Measurements from ENCODE around the gene GIPC3.
"Not testable (repeated sequence)": the region's sequence is repeated elsewhere in the genome, so short reads cannot be mapped to it uniquely, and the experiment has no call there.

GIPC3 gene

DNA sequence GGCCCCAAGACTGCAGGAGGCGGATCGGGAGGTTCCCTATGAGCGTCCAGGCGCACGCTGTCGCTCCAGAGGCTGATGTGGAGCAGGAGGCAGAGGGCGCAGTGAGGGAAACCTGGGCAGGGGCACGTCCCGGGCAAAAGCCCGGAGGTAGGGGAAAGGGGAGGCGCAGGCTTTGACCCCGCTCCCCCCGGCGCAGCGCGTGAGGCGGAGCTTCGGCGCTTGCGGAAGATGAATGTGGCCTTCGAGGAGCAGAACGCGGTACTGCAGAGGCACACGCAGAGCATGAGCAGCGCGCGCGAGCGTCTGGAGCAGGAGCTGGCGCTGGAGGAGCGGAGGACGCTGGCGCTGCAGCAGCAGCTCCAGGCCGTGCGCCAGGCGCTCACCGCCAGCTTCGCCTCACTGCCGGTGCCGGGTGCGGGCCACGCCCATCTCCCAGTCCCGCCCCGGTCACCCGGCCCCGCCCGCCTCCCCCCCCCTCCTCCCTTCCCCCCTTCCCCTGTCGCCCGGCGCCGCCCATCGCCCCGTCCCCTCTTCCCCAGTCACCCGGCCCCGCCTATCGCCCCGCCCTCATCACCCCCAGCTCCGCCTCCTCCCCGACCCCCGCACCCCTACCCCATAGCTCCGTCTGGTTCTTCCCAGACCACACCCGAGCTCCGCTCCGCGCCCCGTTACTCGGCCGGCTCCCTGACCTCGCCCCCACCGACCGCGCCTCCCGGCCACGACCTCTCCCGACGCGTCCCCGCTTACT, 8.4 kb upstream of the GIPC3 start:
- DNase-seq, result no peak

DNA sequence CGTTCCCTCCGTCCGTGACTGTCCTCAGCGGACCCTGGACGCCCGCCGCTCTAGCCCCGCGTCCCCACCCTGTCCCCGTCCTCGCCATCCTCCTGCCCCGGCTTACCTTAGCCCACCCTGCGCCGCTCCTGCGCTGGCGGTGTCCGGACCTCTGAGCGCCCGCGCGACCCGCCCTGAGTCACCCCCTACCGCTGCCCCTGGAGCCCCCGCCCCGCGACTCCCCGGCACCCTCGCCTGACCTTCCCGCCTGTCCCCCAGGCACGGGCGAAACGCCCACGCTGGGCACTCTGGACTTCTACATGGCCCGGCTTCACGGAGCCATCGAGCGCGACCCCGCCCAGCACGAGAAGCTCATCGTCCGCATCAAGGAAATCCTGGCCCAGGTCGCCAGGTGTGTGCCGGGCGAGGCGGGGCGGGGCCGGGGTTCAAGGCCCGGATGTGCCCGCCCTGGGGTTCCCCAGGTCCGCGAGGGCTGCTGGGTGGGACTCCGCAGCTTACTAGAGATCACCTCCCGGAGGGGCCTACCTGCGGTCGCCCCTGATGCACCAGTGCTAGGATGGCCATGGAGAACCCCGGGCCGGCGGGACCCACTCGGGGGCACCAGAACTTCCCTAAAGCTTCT, 7.4 kb upstream of the GIPC3 start:
- no peak for DNase-seq

DNA sequence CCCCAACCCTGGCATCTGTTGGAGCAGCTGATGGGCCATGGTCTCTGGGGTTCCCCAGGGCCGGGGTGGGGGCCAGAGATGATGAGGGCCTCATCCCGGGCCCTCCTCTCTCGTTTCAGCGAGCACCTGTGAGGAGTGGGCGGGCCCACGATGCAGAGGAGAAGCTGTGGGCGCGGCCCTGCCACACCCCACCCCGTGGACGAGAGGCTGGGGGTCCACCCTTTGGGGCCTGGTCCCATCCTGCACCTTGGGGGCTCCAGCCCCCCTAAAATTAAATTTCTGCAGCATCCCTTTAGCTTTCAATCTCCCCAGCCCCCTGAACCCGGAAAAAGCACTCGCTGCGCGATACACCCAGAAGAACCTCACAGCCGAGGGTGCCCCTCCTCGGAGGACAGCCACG, 6.9 kb upstream of the GIPC3 start:
- DNase-seq, result no peak

DNA sequence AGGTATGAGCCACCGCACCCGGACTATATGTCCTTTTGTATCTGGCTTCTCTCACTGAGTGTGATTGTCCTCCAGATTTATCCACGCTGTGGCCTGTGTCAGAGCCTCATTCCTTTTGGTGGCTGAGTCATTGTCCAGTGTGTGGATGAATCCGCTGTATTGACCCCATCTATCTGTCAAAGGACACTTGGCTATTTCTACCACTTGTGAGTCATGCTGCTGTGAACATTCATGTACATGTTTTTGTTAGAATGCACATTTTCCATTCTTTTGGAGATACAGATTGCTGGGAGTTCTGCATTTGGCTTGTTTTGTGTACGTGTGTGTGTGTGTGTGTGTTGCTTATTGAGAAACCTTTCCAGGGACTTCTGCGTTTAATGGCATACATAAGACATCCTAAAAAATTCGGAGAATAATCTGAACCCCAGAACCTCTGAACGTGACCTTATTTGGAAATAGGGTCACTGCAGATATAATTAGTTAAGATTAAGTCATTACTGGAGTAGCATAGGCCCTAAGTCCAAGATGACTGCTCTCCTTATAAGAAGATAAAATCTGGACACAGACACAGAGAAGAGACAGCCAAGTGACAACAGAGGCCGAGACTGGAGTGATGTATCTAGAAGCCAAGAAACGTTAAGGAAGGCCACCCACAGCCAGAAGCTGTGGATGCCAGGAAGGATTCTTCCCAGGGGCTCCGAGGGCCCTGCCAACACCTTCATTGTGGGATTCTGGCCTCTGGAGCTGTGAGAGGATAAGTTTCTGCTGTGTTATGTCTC, 4.9 kb upstream of the GIPC3 start:
- DNase-seq, result no peak

DNA sequence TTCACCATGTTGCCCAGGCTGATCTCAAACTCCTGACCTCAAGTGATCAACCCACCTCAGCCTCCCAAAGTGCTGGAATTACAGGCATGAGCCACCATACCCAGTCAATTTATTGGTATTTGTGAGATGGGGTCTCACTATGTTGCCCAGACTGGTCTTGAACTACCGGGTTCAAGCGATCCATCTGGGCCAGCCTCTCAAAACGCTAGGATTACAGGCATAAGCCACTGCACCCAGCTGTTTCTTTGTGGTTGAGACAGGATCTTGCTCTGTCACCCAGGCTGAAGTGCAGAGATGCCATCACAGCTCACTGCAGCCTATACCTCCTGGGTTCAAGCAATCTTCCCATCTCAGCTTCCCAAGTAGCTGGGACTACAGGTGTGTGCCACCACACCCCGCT, 3.5 kb upstream of the GIPC3 start:
- not testable (repeated sequence) for DNase-seq

DNA sequence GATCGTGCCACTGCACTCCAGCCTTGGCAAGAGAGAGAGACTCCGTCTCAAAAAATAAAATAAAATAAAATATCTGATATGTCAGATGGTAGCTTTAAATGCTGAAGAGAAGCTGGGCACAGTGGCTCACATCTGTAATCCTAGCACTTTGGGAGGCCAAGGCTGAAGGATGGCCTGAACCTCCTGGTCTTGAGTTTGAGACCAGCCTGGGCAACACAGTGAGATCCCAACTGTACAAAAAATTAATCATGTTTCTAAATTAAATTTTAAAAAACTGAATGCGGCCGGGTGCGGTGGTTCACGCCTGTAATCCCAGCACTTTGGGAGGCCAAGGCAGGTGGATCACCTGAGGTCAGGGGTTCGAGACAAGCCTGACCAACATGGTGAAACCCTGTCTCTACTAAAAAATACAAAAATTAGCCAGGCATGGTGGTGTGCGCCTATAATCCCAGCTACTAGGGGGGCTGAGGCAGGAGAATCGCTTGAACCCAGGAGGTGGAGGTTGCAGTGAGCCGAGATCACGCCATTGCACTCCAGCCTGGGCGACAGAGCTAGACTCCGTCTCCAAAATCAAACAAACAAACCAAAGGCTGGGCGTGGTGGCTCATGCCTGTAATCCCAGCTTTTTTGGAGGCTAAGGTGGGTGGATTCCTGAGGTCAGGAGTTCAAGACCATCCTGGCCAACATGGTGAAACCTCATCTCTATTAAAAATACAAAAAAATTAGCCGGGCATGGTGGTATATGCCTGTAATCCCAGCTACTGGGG, 1.1 kb upstream of the GIPC3 start:
- DNase-seq, result not testable (repeated sequence)

DNA sequence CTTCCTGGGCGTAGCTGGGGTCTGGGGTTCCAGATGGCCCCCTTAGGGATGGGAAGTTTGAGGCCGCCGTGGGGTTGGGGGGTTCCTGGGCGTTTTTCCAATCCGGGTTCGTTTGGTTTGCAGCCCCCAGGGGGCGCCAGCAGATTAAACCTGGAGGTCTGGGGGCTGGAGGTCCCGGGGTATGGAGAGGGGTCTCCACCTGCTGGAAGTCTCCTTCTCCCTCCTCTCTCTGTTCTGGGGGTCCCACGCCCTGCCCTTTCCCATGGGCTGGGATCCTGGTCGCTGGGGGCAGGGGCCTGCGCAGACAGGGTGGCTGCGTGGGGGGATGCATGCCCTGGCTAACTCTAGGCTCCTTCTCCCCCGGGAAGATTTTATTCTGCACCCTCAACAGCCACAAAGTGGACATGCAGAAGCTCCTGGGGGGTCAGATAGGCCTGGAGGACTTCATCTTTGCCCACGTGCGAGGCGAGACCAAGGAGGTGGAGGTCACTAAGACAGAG, 899 bp downstream of the GIPC3 start:
- peak; percentile 40 for DNase-seq

DNA sequence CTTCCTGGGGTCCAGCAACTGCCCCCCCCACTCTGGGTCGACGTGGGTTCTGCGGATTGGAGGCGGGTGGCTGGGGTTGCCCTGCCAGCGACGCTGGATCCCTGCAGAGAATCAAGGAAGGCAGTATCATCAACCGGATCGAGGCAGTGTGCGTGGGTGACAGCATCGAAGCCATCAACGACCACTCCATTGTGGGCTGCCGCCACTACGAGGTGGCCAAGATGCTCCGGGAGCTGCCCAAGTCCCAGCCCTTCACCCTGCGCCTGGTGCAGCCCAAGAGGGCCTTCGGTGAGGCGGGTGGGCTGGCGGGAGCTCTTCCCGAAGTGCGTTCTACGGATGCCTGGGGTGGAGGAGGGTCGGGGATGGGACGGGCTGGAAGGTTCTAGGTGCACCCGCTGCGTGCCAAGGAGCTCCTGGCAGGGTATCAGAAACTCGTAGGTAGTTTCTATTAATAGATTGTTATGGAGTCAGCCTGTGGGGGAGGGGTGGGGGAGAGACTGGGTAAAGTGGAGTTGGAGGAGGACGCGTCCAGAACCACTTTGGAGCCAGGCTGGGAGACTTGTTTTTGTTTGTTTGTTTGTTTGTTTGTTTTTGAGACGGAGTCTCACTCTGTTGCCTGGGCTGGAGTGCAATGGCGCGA, 1.5 kb downstream of the GIPC3 start:
- no peak for DNase-seq

DNA sequence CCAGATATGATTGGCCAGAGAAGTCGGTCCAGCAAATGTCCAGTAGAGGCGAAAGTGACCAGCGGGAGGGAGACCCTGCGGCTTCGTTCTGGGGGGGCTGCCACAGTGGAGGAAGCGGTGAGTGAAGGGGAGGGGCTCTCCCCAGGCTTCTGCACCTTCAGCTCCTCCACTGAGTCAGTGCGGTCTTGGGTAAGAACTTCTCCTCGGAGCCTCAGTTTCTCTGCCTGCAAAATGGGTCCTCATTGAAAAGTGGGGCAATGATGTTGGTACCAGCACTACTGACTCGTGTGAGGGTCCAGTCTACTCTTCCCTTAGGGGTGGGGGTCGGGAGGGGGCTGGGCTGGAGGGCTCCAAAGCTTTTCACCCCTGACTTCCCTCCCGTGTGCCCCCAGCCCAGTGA, 4.2 kb downstream of the GIPC3 start:
- DNase-seq, result no peak

DNA sequence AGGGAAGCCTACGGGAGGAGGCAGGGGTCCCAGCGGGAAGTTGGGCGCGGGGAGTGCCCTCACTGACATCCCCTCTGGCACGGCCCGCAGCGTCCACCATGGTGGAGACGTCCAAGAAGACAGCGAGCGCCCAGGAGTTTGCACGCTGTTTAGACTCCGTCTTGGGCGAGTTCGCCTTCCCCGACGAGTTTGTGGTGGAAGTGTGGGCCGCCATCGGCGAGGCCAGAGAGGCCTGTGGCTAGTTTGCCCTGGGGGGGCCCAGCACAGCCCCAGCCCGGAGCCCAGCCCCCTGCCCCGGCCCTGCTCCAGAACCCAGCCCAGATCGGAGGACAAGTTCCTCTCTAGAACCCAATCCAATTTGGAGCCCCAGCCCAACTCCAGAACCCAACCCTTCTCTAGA, 4.7 kb downstream of the GIPC3 start:
- DNase-seq, result no peak

DNA sequence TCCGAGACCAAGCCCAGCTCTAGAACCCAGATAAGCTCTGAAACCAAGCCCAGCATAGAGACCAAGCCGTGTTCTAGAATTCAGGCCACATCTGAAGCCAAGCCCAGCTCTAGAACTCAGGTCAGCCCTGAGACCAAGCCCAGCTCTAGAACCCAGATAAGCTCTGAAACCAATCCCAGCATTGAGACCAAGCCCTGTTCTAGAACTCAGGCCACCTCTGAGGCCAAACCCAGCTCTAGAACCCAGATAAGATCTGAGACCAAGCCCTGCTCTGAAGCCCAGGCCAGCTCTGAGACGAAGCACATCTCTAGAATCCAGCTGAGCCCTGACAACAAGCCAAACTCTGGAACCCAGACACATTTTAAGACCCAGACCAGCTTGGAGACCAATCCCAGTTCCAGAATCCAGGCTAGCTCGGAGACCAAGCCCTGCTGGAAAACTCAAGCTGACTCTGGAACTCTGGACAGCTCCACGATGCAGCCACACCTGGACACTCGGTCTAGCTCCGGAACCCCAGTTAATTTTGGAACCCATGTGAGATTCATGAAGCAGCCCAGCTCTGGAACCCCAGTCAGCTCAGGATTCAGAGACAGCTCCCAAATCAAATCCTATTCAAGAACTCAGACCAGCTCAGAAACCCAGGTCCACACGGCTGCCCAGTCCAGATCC, 5.8 kb downstream of the GIPC3 start:
- no peak for DNase-seq

DNA sequence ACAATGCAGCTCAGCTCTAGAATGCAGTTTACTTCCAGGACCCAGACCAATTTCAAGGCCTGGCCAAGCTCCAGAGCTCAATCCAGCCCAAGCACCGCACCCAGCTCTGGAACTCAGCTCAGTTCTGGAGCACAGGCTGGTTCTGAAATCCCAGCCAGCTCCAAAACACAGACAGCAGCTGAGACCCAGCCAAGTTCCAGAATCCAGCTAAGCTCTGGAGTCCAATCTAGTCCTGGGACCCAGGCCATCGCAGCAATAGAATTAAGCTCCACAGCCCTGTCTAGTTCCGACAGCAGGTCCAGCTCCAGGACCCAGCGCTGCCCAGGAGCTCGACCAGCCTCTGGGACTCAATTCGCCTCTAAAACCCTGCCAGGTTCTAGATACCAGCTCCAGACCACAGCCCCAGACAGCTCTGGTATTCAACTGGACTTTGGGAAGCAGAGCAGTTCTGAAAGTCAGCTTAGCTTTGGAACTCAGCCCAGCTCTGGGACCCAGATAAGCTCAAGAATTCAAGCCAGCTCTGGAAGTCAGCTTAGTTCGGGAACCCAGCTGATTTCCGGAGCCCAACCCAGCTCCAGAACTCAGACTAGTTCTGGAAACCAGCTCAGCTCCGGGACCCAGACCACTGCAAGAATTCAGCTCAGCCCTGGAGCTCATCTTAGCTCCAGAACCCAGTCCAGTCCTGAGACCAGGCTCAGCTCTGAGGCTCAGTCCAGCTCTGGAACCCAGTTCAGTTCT, 6.8 kb downstream of the GIPC3 start:
- DNase-seq, result no peak

DNA sequence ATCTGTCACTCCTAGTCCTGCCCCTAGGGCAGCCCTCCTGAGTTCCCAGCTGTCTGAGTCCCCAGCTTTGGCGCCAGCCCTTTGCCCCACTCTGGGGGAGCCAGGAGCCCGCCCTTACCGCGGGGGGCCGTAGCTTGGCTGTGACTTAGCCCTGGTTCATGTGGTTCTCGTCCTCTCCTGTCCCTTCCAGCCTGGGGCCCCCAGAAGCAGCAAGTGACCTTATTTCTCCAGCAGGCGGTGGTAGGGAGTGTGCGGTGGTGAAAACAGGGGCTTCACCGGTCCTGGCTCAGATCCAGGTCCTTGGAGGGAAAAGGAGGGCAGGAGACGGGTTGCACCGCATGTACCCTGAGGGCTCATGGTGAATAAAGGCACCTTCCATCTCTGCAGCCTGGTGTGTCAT, 7.9 kb downstream of the GIPC3 start:
- DNase-seq, result no peak

DNA sequence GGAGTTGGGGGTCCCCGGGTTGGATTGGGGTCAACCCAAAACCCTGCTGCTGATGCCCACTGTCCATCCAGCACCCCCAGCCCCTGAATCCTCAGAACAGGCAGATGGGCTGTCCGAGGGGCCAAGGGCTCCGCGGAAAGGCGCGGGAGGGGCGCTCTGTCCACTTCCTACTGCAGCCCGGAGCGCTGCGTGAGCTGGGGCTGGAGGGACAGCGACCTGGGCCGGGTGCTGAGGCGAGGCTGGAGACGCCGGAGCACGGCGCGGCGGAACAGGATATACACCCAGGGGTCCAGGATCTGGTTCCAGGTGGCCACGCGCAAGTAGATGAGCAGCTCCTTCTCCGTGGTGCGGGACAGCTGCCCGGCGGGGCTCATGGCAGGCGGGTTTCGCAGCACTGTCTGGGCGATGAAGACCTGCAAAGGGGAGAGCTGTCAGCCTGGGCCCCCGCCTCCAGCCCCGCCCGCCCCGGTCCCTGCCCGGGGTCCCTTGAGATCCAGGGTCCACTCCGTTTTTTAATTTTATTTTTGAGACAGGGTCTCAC, 10.3 kb downstream of the GIPC3 start:
- no peak for DNase-seq

DNA sequence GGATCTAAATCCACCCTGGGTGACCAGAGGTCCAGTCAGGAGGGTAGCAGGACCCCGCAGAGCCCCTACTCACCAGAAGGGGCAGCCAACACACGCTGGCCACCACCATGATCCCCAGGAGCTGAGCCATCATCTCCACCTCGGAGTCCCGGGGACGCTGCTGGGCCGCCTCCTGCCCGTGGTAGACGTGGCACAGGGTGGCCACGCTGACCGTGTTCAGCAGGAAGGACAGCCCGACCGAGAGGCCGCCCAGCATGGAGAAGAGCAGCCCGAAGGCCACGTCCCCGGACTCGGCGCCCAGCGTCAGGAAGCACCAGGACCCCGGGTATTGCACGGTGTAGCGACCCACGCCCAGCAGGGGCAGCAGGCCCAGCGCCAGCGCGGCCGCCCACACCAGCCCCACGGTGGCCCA, 14.5 kb downstream of the GIPC3 start:
- no peak for DNase-seq

DNA sequence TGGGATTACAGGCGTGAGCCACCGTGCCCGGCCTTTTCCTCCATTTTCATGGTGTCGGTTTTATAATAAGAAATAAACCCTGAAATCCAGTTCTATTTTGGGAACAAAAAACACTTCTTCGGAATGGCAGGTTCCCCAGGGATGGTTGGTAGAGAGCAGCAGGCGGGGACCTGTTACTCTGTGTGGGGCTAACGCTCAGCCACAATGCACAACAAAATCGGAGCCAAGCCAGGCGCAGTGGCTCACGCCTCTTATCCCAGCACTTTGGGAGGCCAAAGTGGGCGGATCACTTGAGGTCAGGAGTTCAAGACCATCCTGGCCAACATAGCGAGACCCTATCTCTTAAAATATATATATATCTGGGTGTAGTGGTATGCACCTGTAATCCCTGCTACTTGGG, 15.7 kb downstream of the GIPC3 start:
- no peak for DNase-seq

DNA sequence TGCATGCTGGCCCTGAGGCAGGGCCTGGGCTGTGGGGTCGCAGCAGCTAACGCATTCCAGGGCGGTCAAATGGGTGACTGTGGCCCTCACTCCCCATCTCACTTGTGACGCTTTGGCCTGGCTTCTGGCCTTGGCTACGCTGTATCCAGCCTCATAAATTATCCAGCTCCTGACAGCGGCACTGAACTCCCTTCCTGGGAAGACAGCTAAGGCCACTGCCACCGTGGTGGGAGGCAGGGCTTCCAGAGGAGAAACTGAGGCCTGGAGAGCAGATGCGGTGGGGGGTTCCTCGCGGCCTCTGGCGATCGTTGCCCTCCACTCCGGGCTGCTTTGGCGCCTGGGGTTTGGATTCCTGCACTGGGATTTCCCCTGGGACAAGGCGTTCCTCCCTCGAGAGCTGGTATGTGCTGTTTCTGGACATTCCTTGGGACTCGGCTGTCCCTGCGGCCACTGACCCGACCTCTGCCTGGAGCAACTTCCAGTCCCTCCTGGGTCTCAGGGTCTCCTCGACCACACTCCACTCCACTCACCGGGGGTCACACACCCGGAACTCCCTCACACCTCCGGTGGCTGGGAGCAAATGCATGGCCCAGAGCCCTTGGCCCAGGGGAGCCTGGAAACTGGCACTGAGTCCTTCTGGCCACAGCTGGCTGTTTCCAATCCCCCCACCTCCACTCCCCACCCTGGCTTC, 18.0 kb downstream of the GIPC3 start:
- no peak for DNase-seq

DNA sequence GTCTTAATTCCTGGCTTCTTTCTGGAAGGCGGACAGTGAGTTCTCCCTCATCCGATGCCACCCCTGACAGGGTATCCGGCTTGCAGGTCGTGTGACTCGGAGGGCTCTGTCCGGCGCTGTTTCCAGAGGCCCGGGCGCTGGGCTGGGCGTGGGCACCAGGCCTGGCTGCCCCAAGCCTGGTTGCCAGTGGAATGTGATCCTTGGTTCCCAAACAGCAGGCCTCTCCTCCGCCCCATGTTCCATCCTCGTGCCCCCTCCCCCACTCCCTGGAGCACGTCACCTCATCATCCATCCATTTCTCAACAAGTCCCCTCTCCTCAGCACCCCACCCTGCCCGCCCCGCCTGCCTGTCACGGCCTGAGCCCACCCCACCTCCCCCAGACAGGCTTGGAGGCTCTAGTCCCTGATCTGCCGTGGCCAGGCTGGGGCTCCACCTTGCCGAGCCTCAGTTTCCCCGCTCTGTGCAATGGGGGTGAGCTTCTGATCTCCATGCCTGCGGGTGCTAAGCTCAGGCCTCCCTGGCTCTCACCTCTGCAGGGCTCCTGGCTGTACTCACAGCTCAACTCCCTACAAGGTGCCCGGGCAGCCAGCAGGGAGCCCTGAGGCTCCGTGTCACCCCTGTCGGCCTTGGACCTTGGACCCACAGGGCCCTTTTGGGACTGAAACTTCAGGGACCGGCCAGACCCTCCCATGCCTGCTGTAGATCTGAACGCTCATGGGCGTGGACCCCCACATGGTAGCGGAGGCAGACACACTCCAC, 19.1 kb downstream of the GIPC3 start:
- DNase-seq, result no peak

DNA sequence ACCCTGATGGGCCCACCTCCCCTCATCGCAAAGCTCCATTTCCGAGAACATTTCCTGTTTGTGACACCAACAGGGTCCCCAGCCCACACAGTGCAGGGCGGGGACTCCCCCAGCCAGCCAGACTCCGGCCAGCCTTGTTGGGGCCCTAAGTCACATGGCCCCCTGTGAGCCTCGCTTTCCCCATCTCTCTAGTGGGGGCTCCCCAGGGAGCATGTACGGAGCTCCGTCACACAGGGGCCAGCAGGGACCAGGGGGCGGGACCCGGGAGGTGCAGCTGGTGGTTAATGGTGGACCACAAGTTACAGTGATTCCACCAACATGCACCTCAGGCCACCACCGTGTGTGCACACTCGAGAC, 19.7 kb downstream of the GIPC3 start:
- peak; percentile 34 for DNase-seq

DNA sequence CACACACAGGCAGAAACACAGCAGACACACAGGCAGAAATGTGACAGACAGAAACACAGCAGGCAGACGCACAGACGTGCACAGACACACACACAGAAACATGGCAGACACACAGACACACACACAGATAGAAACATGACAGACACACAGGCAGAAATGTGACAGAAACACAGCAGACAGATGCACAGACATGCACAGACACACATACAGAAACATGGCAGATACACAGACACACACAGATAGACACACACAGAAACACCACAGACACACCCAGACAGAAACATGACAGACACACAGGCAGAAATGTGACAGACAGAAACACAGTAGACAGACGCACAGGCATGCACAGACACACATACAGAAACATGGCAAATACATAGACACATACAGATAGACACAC, 20.1 kb downstream of the GIPC3 start:
- DNase-seq, result no peak

Data from CD4-positive, alpha-beta T cell treated with Interleukin-12 subunit alpha and Interleukin-12 subunit beta, for 1 hour (primary cell).